Myometrial cell (primary cell): ENCODE data around the gene PTOV1. TPM values are rescaled to one million over a fixed set of nuclear protein-coding genes. Genes with fewer than 3 reads are reported as not detected.

Experiments
- total RNA-seq: library from RNA; depleted of rRNA; stranded (reverse); fragments of >200 nt; gene quantifications from 2 replicates; pipeline ENCODE4 v1.2.3, GENCODE V29; 2015

Gene PTOV1
- 67.3 and 98.9 TPM in 2 replicates for total RNA-seq

DNA sequence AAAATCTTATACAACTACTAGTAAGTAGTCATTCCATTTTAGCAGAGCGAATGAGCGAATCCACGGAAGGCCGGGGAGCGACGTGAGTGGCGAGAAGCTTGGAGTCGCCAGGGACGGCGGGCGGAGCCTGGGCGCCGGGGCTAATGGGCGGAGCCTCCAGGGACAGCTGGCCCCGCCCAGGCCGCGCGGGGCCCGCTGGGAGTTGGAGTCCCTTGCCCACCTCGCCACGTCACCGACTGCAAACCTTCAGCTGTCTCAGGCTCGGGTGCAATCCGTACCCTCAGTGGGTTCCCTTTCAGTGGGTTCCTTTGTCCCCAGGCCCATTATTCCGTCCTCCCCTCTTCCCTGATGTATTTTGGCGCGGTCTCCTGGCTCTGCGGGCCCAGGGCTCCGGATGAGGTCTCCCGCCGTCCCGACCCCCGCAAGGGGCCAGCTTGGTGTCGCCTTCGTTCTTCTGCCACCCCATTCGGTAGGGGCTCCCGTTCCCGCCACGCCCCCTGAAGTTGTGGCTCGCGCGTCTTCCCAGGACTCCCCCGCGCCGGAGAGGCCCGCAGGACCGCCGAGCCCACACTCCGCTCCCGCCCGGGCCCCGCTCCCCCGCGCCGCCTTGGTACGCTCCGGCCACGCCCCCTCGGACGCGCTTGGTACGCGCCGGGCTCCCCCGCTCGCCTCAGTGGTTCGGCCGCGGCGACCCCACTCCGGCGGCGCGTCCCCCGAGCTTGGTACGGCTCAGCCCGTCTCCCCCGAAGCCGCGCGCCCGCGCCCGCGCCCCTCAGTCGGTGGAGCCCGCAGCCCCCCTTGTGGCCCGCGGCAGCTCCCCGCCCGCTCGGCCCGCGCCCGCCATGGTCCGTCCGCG lies at the start of gene PTOV1:
TSS of gene PTOV1 (plus strand) at position 673 of the 856 bp plus-strand sequence.

DNA sequence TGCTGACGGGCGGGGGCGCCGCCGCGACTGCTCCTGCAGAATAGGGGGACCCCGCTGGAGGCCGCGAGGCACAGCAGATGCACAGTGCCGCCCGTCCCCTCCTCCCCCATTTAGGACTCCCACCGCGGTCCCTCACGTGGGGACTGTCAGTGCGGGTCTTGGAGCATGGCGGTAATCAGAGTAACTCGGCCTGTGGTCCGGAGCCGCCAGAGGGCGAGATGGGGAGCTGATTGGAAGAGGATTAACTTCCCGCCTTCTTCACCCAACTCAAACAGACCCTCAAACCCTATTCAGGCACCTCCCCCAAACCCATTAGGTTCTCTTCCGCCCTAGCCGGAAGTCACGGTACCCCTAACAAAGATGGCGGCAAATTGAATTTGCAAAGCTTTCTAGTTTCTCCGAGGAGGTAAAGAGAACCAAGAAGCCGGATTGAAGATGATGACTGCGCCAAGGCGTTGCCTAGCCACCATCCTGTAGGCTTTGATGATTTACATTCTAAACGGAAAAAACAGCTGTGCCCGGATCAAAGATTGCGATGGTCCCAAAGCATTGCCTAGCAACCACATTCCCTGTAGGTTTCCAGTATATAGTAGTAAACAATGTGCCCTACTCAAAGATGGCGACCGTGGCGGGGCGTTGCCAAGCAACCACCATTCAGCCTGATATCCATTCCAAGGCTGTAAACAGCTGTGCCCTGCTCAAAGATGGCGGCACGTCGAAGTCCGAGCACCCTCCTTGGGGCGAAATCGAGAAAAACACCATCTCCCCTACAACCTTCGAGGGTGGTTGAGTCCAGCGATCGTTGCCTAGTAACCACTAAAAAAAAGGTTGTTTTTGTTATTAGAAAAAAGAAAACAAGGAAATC lies 37.7 kb upstream of the PTOV1 start, which contains the start of gene FUZ:
TSS of gene FUZ (minus strand) at position 296 of the 865 bp plus-strand sequence. CDS start at position 110, 186 bp downstream.

DNA sequence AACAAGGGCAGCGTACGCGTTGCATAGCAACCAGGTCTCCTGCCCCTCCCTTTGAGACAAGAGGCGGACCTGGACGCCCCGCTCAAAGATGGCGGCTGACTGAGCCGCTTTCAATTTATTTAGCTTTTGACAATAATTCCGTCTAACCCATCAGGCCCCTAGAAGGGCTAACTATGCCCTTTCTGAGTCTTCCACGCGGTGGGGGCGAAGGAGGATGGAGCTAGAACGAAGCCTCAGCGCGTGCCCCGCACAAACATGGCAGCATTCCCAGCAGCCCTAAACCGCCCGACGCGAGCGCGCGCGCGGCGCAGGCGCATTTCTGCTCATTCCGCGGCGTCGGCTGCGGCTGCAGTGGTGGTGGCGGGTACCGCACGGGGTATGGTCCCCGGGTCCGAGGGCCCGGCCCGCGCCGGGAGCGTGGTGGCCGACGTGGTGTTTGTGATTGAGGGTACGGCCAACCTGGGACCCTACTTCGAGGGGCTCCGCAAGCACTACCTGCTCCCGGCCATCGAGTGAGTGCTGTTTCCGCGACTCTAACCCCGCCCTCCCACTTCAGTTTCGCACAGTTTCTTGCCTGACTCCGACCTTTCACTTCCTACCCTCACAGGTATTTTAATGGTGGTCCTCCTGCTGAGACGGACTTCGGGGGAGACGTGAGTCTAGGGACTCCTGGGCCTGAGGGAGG lies 32.9 kb upstream of the PTOV1 start, which contains the start of gene MED25:
TSS of gene MED25 (plus strand) at position 326 of the 685 bp plus-strand sequence. CDS start at position 379, 53 bp downstream.

DNA sequence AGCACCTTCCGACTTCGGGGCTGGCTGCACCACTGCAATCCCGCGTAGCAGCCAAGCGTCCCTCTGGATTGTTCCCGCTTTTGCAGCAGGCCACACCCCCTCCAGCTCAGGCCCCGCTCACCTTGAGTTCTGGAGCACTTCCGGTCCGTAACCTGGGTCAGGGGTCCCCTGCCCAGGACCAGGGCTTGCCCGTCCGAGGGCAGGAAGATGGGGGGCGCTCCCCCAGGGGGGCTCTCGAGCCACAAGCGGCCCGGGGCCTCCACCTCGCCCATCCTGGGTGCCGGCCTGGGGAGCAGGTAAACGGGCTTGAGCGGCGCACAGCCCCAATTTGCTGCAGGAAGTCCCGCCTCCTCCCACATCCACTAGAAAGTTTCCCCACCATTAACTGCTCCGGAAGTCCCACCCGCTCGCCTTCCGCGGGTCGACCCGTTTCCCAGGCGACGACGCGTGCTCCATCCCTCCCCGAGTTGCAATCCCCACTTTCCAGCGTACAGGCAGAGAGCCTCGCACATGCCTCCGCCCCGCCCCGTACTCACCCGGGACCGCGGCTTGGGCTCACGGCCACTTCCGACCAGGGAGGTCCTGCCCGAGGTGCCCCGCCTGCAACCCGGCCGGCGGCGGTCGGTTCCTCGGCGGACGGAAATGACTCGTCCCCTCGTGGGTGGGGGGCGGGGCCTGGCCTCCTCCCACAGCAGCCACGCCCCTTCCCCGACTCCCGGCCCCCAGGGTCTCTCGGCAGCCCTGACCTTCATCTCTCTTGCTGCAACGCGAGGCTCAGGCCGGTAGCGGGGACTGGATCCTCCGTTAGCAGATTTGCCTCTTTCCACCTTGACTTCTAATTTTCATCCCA lies 16.2 kb downstream of the PTOV1 start, which contains the start of gene PNKP:
TSS of gene PNKP (minus strand) at position 644 of the 850 bp plus-strand sequence. CDS start at position 272, 372 bp downstream.

DNA sequence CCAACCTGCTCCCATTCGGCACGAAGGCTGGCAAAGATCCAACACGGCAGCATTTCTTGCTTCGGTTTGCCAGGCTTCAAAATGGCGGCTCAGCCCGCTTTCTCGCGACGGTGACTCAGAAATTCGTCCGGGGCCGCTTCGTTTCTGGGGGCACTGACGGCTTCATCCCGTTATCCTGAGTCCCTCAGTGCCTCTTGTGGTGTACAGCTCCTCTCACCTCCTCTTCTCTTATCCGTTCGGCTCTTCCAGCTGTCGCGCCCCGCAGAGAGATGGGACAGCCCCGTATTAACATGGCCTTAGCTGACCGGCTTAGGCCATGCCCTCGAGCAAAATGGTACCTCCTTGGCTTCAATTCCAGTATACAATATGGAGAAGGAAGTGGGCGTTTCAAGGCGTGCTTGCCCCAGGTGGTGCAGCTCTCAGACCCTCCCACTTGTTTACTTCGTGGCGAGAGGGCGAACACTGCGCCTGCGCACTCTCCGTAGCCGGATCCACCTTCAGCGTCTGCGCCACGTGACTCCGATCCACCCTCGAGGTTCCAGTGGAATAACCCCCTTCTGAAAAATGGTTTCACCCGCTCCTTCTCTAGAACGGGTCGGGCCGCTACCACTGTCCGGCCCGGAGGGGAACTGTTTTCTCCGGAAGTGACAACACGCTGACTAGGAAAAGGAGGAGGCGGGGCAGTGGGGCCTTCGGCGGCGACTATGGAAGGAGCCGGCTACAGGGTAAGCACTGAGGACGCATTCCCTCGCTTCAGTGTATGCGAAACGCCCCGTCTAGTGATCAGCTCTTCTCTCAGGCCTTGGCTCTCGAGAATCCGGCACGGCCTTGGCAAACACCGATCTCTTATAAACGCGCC lies 26.3 kb downstream of the PTOV1 start, which contains the start of the genes AKT1S1 and TBC1D17:
TSS of gene AKT1S1 (minus strand) at position 336 of the 859 bp plus-strand sequence. CDS start 4,060 bp downstream, outside the sequence.
TSS of gene TBC1D17 (plus strand) at position 683 of the 859 bp plus-strand sequence. CDS start at position 705, 22 bp downstream.

DNA sequence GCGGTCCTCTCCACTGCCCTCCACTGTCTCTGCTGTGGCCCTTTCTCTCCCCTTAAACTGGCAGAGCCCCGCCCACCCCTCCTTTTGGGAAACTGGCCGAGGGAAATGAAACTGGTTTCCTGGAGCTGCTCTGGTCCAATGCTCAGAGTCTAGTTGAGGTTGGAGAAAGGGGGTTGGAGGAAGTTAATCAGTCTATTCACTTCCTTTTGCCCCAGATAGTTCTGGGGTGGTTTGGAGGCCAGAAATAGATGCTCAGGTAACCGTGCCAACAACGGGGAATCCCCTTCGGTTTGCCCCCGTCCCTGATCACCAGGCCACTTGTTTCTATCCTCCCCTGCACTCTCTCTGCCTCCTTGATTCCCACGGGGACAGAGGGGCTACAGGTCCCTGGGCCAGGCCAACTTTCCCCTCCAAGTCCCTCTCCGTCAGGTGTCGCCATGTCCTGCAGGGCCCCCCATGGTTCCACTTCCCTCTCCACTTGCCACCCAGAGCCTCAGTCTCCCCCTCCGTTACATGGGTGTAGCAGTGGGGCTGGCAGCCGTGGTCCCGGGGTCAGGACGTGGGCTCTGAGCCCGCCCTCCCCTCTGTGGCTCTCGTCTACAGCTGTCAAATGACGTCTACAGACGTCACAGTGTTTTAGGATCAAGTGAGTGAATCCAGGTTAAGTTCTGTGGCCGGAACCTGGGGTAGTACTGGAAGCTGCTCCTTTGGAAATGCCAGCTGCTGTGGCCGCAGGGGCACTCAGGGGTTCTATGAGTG lies 46.1 kb downstream of the PTOV1 start, which contains the start of gene IL4I1:
TSS of gene IL4I1 (minus strand) at position 25 of the 759 bp plus-strand sequence. CDS start 727 bp downstream, outside the sequence.

Other genes starting within 250 kb of the PTOV1 start
- gene RRAS, start 211.0 kb upstream of the PTOV1 start, total RNA-seq: 111 and 138 TPM in 2 replicates
- 22.9 and 30.3 TPM in 2 replicates for gene SCAF1, start 208.9 kb upstream of the PTOV1 start, total RNA-seq
- 61.7 and 64.0 TPM in 2 replicates for gene IRF3, start 185.3 kb upstream of the PTOV1 start, total RNA-seq
- 25.7 and 36.3 TPM in 2 replicates for gene BCL2L12, start 185.2 kb upstream of the PTOV1 start, total RNA-seq
- gene PRMT1, start 173.9 kb upstream of the PTOV1 start, total RNA-seq: 423 and 449 TPM in 2 replicates
- 0.86 and 2.3 TPM in 2 replicates for gene ADM5, start 161.6 kb upstream of the PTOV1 start, total RNA-seq
- 35.7 and 43.8 TPM in 2 replicates for gene CPT1C, start 160.0 kb upstream of the PTOV1 start, total RNA-seq
- gene TSKS, start 87.9 kb upstream of the PTOV1 start, total RNA-seq: 0.18 and 0.58 TPM in 2 replicates
- 163 and 186 TPM in 2 replicates for gene AP2A1, start 84.2 kb upstream of the PTOV1 start, total RNA-seq
- 24.1 and 28.8 TPM in 2 replicates for gene FUZ, start 37.9 kb upstream of the PTOV1 start, total RNA-seq
- gene MED25, start 32.9 kb upstream of the PTOV1 start, total RNA-seq: 26.2 and 27.3 TPM in 2 replicates
- 52.5 and 76.4 TPM in 2 replicates for gene PNKP, start 16.4 kb downstream of the PTOV1 start, total RNA-seq
- 27.6 and 37.5 TPM in 2 replicates for gene AKT1S1, start 26.2 kb downstream of the PTOV1 start, total RNA-seq
- gene TBC1D17, start 26.5 kb downstream of the PTOV1 start, total RNA-seq: 26.2 and 48.1 TPM in 2 replicates
- not detected in 2 replicates for gene IL4I1, start 45.7 kb downstream of the PTOV1 start, total RNA-seq
- 14.0 and 20.2 TPM in 2 replicates for gene ATF5, start 78.0 kb downstream of the PTOV1 start, total RNA-seq
- 28.8 and 33.1 TPM in 2 replicates for gene NUP62, start 78.3 kb downstream of the PTOV1 start, total RNA-seq
- gene SIGLEC11, start 110.0 kb downstream of the PTOV1 start, total RNA-seq: not detected in 2 replicates
- 36.3 and 38.1 TPM in 2 replicates for gene VRK3, start 174.2 kb downstream of the PTOV1 start, total RNA-seq
- 3.7 TPM in 2 replicates for gene ZNF473, start 174.8 kb downstream of the PTOV1 start, total RNA-seq